ENCODE results near the gene RBMS3.

RBMS3 gene

DNA sequence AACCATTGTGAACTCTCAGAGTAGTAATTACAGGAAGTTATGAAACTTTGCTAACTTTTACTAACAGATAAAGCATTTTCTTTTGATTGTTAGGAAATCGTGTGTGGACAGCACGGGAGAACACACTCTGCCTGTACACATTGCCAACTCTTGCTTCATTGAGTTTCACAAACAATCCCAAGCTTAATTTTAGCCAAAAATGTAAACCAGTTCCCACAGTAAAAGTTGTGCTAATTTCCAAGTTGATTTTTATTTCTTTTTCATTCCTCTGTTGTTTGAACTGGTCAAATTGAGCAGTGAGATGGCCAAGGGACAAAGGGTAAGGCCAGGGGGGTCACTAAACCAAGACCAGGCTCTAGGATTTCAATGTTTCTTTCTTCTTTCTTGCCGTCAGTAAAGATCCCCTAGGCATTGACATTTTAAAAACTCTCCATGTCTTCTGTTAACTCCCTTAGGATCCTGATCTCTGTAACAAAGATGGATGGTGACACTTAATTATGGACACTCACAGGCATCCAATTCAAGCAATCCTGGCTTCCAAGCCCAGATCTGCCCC, 414.9 kb downstream of the RBMS3 start:
- no peak for DNase-seq

DNA sequence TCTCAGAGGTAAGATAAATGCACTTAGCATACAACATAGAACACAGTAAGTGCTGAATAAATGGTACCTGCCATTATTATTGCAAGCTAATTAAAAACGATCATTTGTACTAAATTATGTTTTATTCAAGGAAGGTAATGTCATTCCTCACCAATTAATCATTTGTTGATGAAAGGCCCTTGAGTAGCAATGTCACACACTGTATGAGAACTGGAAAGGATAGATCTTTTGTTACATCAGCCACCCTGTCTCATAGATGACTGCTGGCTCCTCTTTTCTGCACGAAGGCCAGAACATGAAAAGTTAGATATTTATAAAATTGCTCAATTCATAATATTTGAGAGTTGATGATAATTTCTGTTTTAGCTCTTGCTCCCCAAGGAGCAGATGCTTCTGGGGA, 415.4 kb downstream of the RBMS3 start:
- DNase-seq = no peak

DNA sequence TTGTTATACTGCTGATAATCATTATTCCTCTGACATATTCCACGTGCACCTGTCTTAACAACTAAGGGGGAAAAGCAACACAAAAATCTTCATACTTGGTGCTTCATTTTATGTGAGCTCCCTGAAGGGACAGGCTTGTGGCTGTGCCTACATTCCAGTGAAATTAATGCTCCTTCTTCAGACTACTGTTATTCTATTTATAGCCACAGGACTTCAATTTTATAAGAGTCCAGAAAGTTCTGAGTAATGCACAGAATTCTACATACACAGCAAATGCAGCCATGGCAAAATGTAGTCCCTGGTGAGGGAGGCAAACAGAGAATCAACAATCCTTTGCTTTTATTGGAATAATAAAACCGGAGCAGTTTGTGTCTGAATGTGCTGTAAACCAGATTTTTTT, 417.1 kb downstream of the RBMS3 start:
- DNase-seq = no peak

DNA sequence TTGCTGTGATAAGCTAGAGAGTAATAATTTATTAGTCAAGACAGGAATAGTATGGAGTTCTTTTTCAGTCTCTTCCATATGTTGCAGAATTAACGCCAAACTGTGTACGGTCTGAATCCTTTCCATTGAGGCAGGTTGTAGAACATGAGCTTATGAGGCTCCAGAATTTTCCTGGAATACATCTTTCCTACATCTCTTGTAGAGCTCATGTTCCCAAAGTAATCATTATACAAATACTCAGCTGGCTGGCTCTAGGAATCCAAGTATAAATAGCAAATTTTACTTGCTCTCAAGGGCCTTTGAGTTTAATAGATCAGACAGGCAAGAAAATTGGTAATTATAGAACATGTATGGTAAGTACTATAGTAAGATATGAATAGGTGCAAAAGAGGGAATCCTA, 419.4 kb downstream of the RBMS3 start:
- DNase-seq = no peak

DNA sequence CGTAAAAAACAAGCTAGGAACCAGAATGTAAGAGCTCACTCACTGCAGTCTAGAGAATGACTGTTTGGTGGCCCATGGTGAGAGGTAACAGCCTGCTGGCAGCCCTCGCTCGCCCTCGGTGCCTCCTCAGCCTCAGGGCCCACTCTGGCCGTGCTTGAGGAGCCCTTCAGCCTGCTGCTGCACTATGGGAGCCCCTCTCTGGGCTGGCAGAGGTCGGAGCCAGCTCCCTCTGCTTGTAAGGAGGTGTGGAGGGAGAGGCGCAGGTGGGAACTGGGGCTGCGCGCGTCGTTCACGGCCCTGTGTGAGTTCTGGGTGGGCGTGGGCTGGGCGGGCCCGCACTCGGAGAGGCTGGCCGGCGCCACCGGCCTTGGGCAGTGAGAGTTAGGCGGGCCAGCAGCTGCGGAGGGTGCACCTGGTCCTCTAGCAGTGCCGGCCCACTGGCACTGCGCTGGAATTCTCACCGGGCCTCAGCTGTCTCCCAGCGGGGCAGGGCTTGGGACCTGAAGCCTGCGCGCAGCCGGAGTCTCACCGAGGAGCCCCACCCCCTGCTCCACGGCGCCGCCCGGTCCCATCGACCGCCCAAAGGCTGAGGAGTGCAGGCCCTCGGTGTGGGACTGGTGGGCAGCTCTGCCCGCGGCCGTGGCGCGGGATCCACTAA, 420.6 kb downstream of the RBMS3 start:
- no peak for DNase-seq

DNA sequence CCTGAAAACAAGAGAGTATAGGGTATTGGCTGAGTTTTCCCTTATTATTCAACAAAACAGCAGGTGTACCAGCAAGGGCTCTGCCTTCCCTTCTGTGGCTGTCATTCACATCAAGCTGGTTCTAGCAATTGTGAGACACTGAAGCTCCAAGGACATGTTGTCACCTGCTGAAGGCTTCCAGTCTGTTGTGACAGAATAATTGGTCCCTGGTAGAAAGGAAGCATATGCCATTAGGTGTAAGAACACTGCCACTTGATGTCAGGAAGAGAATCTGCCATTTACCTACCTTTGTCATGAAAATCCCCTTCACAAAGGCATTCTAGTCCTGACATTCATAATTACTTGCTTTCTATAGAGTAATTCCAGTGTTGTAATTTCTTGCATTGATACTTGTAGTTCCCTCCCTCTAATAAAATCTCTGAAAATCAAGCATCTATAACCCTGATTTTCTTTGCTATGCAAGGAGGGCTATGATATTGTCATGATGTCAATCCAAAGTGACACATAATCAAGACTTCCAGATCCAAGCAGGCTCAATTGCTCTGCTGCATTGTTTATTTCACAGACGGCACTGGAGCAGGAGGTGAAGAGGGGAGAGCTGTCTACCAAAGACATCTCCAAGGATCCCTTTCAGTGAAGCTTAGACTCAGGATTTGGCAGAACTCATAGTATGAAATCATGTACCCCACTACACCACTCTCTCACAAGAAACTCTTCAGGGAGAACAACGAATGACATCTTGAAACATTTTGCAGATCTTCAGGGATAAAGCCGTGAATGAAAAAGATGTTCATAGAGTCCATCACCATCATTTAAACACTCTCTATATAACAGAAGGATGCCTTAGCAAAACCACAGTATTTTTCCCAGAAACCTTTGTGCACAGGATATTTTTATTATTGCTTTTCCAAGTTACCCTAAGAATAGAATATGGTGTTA, 425.3 kb downstream of the RBMS3 start:
- DNase-seq = no peak

DNA sequence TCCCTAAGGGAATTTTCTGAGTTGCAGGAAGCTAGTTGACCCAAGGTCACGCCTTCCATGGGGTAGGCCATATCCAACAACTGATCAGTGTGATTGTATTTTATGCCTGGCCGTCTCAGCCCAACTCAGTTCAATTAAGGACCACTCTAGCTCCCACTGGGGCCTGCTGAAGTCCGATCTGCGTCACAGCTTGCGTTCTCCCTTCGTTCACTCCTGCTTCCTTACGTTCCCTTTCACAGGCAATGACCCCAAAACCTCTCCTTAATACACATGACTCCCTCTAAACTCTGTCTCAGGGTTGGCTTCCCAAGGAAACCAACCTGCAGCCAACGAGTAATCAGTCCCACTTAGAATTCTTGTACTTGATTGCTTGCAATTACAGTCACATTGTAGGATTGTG, 428.0 kb downstream of the RBMS3 start:
- no peak for DNase-seq

DNA sequence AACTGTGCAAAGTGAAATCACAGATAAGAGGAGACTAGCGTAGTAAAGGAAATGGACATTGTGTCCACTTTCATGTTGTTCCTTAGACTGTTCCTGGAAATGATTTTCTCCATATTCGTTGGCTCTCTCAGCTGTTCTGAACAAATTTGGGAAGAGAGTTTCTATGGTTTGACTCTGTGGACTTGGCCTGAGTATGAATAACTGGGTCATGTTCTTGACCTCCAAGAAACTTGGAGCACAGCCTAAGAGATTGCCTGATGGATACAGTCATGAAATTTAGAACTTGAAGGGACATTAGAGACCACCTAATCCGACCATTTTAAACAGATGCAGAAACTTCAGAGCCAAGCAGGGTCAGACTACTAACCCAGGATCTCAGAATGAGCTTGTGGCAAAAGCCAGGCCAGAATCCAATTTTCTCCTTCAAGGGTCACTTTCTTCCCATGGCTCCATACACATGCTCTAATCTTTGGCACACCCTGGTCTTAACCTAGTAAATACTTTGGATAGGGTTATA, 430.4 kb downstream of the RBMS3 start:
- no peak for DNase-seq

DNA sequence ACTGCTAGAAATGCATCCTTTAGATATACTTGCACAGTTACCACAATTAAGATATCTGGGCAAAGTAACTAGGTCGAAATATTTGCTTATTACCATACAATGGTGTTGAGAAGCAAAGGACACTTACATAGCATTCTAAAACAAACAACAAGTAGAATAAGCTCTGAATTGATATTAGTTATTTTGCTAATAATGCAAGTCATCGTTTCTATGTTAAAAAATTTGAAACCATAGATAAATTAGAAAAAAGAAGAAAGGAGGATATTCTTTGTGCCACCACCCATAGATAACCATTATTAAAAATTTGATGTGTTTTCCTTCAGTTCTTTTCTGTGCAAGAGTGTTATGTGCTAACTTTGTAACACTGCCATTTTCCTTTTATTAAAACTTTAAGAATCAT, 435.3 kb downstream of the RBMS3 start:
- DNase-seq = no peak

DNA sequence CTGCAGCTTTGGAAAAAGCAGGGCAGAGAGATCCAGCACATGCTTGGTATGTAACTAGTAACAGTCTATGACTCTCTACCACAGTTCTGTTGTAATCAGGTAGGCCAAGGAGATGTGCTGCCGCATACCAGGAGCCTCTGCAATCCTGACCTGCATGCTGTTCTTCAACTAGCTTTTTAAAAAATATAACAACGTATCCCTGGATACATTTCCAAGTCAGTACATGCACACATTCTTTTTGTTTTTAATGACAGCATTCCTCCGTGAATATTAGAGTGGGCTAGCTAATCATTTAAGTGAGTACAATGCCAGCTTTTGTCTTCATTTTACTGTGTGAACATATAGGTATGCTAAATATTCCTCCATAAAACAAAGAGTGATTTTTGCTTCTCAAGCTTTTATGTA, 437.8 kb downstream of the RBMS3 start:
- DNase-seq = no peak

DNA sequence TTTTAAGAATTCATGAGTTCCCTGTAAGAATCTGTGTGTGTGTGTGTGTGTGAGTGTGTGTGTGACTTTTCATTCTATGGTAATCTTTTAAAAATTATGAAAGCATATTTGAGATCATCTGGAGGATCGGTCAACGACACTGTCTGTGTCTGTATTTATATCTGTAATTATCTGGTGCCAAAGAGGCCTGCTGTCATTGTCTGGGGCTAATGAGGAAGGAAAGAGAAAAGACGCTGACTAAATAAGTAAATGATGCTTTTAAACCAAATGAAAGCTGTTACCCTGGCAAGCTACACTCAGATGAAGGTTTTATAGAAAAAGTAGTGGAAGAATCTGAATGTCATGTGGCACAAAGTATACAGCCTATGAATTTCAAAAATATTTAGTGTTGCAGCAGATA, 439.8 kb downstream of the RBMS3 start:
- no peak for DNase-seq

DNA sequence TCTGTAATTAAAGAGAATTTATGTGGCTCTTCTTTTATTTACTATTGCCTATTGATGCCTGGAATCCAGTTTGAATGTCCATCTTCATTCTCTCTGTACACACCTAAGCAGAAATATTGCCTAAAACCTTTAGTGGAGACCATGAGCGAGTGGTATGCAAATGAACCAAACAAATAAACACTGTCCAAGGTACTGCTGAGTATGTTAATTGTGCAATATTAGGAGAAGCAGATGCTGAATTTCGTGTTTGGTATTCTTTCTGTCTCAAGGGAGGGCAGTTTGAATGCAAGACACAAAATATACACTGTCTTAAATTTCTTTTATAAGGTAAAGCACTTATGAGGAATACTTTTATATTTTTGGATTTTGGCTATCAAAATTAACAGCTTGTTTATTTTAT, 440.9 kb downstream of the RBMS3 start:
- no peak for DNase-seq

DNA sequence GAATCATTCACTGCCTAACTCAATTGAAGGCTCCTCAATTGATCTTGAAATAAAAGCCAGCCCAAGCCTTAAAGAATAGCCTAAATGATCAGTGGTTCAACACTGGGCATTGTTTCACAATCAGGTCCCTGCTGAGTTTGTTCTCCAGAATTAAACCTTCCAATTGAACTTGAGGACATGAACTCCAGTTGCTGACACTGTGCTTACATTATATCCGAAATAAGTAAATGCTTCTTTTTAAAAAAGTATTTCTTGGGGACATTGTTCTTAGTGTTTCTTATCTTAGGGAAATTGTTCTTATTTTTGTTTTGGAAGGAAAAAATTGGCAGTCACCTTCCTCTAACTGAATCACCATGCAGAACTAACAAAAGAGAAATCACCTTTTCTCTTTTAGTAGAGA, 450.2 kb downstream of the RBMS3 start:
- no peak for DNase-seq

DNA sequence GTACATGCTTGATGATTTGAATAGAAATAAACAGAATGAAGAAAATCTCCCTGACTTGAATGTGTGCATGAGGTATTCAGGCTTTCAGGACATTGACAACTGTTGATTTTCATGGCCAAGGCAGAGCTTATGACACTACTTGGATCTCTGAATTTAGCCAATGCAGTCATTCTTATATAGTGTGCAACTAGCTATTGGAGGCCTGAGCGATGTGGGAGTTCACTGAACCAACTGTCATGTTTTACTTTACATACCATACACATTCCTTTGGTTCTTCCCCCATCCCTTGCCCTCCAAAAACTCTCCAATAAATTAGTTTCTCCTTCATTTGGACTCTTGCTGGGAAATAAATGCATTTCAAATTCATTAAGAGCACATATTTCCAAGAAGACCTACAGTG, 460.4 kb downstream of the RBMS3 start:
- DNase-seq = no peak

DNA sequence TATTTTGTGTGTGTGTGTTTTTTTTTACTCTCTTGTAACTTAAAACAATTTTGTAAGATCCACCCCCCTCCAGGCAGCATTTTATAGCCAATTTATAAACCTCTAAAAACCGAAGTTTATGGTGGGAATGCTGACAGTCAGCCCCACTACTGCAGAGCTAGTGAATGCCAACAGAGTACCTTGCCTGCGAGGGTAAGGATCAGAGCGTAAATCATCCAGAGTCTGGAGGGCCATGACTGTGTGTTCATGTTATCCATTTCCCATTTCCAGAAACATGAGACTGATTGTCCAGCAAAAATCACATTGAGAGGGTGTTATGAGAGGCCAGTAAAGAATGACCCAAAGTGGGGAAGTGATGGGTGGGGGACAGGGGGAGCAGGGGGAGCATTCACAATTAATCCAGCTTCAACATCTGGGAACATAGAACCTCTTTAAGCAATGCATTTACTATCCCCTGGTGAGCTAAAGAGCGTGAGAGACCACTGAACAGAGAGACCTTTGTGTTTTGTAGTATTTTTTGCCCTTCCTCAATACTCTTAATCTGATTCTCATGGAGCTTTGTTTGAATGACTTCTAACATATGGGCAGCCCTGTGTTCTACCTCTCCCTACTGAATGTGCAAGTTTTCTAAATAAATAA, 464.5 kb downstream of the RBMS3 start:
- no peak for DNase-seq

DNA sequence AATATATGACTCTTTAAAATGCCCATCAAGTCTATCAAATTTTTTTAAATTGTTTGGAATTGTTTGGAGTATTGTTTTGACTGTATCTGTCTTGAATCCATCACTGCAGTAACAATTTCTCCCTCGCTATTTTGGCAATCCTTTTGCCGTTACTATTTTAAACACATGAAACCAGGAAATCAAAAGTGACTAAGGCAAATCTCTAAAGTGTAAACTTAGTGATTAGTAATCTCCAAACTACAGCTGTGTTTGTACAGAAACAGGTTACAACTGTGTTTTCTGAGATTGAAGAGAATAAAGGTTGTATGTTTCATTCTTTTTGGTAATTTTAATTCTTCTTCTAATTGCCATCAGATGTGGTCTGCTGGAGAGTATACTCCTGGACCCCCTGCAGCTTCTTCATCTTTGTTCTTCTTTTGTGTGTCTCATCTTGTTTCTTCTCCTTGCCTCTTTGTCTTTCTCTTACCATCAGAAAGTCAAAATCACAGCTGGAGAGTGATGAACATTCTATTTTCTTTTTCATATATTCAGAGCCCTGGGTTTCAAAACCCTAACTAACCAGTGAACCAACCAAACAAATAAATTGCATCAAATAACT, 465.4 kb downstream of the RBMS3 start:
- no peak for DNase-seq

DNA sequence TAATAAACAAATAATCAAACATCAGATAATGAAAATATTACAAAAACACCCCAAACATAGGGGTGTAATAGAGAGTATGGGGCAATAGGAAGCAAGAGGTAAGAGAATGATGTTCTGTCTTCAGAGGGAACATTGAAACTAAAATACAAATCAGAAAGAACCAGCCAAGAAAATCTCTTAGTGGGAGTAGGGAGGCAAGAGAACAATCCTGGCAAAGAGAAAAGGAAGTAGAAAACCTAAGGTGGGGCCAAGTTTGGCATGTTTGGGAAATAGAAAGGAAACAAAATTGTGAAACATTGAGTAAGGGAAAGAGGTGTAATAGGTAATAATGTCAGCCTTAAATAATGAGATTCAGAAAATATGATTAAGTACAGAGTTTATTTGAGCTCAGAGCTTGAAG, 467.1 kb downstream of the RBMS3 start:
- DNase-seq = no peak

DNA sequence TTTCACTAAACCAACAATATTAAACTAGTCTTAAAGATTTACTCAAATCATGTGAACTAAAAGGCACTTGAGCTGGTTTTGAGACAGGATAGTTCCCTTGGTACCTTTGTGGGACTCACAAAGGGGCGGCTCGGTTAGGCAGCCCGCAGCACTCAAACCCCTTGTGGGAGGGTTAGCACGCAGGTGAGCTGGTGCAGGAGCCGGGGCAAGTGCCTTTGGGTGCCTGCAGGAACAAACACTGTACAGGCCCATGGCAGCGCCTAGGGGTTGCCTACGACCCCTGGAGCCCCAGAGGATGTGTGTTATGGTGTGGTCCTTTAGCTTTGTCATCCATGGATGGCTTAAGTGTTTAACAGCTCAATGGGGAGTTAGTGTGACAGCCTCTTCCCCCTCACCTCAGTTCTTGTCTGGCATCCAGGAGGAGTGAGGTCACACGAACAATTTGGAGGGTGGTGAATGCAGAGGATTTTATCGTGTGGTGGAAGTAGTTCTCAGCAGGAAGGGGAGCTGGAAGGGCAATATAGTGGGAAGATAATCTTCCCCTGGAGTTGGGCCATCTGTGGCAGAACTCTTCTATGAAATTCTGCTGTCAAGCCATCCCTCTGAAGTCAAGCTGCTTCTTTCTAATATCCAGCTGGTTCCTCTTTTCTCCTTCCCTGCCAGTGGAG, 470.9 kb downstream of the RBMS3 start:
- no peak for DNase-seq

DNA sequence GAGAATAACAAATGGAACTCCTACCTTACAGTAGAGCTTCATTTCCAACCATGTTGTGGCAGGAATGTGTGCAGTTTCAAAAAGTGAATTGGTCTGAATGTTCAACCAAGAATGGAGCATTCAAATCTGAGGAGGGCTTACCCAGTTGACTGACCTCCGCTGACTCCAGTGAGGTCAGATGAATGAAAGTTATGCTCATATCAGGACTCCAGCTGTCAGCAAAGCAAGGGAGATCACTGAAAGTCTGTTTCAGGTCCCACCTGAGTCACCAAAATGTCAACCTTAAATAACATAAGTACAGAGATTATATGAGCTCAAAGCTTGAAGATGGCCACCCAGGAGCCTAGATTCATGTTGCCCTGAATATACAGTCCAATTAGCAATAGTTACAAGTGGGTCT, 473.5 kb downstream of the RBMS3 start:
- no peak for DNase-seq

DNA sequence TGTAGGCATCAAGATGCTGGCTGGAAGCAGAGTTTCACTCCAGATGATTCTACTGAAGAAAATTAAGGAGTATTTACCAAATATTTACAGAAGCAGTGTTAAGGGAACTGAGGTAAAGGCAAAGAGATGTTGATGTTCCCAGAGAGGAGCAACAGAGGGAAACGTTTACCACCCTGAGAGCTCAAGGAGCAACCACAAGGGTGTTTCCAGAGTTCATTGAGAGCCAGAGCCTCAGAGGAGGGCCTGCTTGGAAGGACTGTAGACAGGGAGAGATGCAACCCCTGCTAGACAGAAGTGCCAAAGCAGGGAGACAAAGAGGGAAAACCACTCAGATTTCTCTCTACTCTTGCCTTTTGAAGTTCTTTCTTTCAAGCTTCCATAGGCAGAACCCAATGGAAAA, 474.5 kb downstream of the RBMS3 start:
- no peak for DNase-seq

DNA sequence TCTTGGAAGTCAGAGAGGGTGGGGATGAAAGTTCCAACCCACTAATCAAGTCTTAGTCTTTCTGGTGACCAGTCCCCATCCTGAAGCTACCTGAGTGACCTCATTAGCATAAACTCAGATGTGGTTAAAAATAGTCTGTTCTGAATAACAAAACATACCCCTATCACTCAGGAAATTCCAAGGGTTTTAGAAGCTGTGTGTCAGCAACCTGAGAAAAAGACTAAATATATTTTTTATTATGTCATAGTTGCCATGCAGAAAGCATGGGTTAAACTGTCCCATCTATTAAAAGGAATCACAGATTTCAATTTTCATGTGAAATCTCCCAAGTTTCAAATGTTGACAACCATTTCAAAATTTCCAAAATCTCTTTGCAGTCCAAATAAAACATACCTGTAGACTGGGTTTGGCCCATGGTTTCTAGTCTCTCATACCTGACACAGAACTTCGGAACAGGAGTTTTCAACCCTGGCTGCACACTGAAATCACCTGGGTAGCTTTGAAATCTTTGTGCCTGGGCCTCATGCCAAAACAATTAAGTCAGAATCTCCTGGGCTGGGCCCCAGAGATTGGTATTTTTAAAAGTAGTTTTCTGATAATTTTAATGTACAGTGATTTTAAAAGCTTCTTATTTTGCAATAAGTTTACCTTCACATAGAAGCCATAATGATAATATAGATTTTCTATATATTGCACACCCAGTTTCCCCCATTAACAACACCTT, 476.3 kb downstream of the RBMS3 start:
- no peak for DNase-seq

DNA sequence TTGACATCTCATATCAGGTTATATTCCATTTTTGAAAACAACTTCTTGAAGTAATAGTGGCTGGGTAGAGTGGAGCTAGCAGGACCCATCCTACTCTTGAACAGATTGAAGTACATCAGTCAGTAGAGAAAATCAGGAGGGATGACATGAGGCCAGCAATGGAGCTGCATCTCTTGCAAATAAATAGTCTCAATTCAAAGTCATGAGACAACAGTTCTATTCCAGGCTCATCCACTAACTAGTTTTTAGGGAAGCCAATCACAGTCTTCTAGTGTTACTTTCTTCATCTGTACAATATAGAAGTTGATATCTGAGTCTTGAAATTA, 477.2 kb downstream of the RBMS3 start:
- no peak for DNase-seq

All from GDM1 (cell line).